Astrocyte (in vitro differentiated cells and primary cell): Measurements from ENCODE around the gene SIAH3. TPM values are rescaled to one million over a fixed set of nuclear protein-coding genes. Genes with fewer than 3 reads are reported as not detected.

Source experiments
- DNase-seq: peaks from one replicate; pipeline ENCODE4 v3.0.0-alpha.2; 2010; ENCODE audit warnings: low read depth
- FAIRE-seq: peaks from 2 replicates; lab custom pipeline; 2011; peaks lifted over from hg19 to GRCh38; lab: Jason Lieb, UNC
- H2AFZ ChIP-seq: 2 replicates; pipeline ENCODE4 v1.6.0; 2012; ENCODE audit warnings: low read depth, low read length, inconsistent platforms
- H3K27ac ChIP-seq: 2 replicates; pipeline ENCODE4 v1.5.1; 2011; ENCODE audit warnings: low read depth, low read length, inconsistent platforms
- H3K27me3 ChIP-seq: 2 replicates; pipeline ENCODE4 v1.6.0; 2011; ENCODE audit warnings: low read length, inconsistent platforms; ENCODE audit not compliant: insufficient read depth
- H3K36me3 ChIP-seq: 2 replicates; pipeline ENCODE4 v1.5.1; 2011; ENCODE audit warnings: low read length, inconsistent platforms; ENCODE audit not compliant: insufficient read depth
- H3K4me1 ChIP-seq: 2 replicates; pipeline ENCODE4 v1.5.1; 2011; ENCODE audit warnings: low read length, inconsistent platforms; ENCODE audit not compliant: insufficient read depth
- H3K4me2 ChIP-seq: 2 replicates; pipeline ENCODE4 v1.6.0; 2012; ENCODE audit warnings: low read length, inconsistent platforms
- H3K4me3 ChIP-seq: 2 replicates; pipeline ENCODE4 v1.5.1; 2011; ENCODE audit warnings: low read depth, mild to moderate bottlenecking, low read length, inconsistent platforms; ENCODE audit not compliant: insufficient read depth
- H3K79me2 ChIP-seq: 2 replicates; pipeline ENCODE4 v1.6.0; 2012; ENCODE audit warnings: mild to moderate bottlenecking, low read length, inconsistent platforms; ENCODE audit not compliant: insufficient read depth
- H3K9ac ChIP-seq: 2 replicates; pipeline ENCODE4 v1.6.0; 2012; ENCODE audit warnings: mild to moderate bottlenecking, low read length, inconsistent platforms
- H3K9me3 ChIP-seq: 2 replicates; pipeline ENCODE4 v1.5.1; 2012; ENCODE audit warnings: low read depth, mild to moderate bottlenecking, low read length, inconsistent platforms; ENCODE audit not compliant: insufficient read depth
- H4K20me1 ChIP-seq: 2 replicates; pipeline ENCODE4 v1.6.0; 2012; ENCODE audit warnings: low read length, inconsistent platforms; ENCODE audit not compliant: insufficient read depth
- H3K27ac Mint-ChIP-seq: one replicate; pipeline ENCODE4 v1.8.0; 2021; ENCODE audit warnings: mild to moderate bottlenecking, mixed read lengths; ENCODE audit not compliant: unreplicated experiment
- H3K27me3 Mint-ChIP-seq: one replicate; pipeline ENCODE4 v1.8.0; 2021; ENCODE audit warnings: low read depth, mixed read lengths; ENCODE audit not compliant: unreplicated experiment
- H3K36me3 Mint-ChIP-seq: one replicate; pipeline ENCODE4 v1.8.0; 2021; ENCODE audit warnings: low read depth, mixed read lengths; ENCODE audit not compliant: unreplicated experiment
- H3K4me1 Mint-ChIP-seq: one replicate; pipeline ENCODE4 v1.8.0; 2021; ENCODE audit warnings: low read depth, mixed read lengths; ENCODE audit not compliant: unreplicated experiment
- H3K4me3 Mint-ChIP-seq: one replicate; pipeline ENCODE4 v1.8.0; 2021; ENCODE audit warnings: mild to moderate bottlenecking, moderate library complexity, mixed read lengths; ENCODE audit not compliant: unreplicated experiment
- H3K9me3 Mint-ChIP-seq: one replicate; pipeline ENCODE4 v1.8.0; 2021; ENCODE audit warnings: mild to moderate bottlenecking, mixed read lengths; ENCODE audit not compliant: unreplicated experiment
- CTCF ChIP-seq: IDR thresholded peaks from 2 replicates; pipeline ENCODE4 v1.5.1; 2011; ENCODE audit warnings: low read depth, mild to moderate bottlenecking, inconsistent platforms, low read length, moderate library complexity; ENCODE audit not compliant: insufficient read depth
- EZH2 ChIP-seq: IDR thresholded peaks from 2 replicates; pipeline ENCODE4 v1.6.1; 2012; ENCODE audit warnings: mild to moderate bottlenecking, low read length, inconsistent platforms; ENCODE audit not compliant: insufficient read depth
- total RNA-seq: library from RNA; stranded (reverse); gene quantifications from 2 replicates; pipeline ENCODE4 v1.2.1, GENCODE V29; 2021

Gene SIAH3
- total RNA-seq, 1 donor from 2014 or later = 0.07 TPM

GRCh38 chr13:45833663-45834375 lies 17.7 kb downstream of the SIAH3 start:
- Mint-ChIP-seq H3K27ac (no peak overlapping the region), H3K4me1 (peaks cover 11% of the 10 kb centered on the region), H3K9me3 (no peaks in the 10 kb centered on the region), H3K36me3 (no peaks in the 10 kb centered on the region), H3K4me3 (no peak overlapping the region), H3K27me3 (peaks cover 14% of the 10 kb centered on the region)
- FAIRE-seq (no peak), DNase-seq (peak; percentile 66)
- H3K9me3 ChIP-seq = no peaks in the 10 kb centered on the region
- H3K9ac ChIP-seq = no peak overlapping the region
- H3K27me3 ChIP-seq = peaks cover 3% of the 10 kb centered on the region
- TF ChIP-seq CTCF (no peak), EZH2 (no peak)
- no peak overlapping the region for H3K4me3 ChIP-seq
- no peak overlapping the region for H3K27ac ChIP-seq
- peaks cover 7% of the 10 kb centered on the region for H3K4me1 ChIP-seq
- H3K4me2 ChIP-seq = no peak overlapping the region
- H2AFZ ChIP-seq = no peak overlapping the region
- no peaks in the 10 kb centered on the region for H3K79me2 ChIP-seq
- H4K20me1 ChIP-seq = no peaks in the 10 kb centered on the region
- H3K36me3 ChIP-seq = no peaks in the 10 kb centered on the region

GRCh38 chr13:45833242-45833641 lies 18.3 kb downstream of the SIAH3 start:
- H2AFZ ChIP-seq = no peak overlapping the region
- Mint-ChIP-seq H3K27me3 (peaks cover 13% of the 10 kb centered on the region), H3K27ac (no peak overlapping the region), H3K4me1 (peaks cover 9% of the 10 kb centered on the region), H3K4me3 (no peak overlapping the region), H3K9me3 (no peaks in the 10 kb centered on the region), H3K36me3 (no peaks in the 10 kb centered on the region)
- H3K36me3 ChIP-seq = no peaks in the 10 kb centered on the region
- H3K4me3 ChIP-seq = no peak overlapping the region
- no peaks in the 10 kb centered on the region for H3K79me2 ChIP-seq
- no peaks in the 10 kb centered on the region for H4K20me1 ChIP-seq
- H3K4me2 ChIP-seq = no peak overlapping the region
- TF ChIP-seq CTCF (no peak), EZH2 (no peak)
- FAIRE-seq = no peak
- H3K9ac ChIP-seq = no peak overlapping the region
- peaks cover 3% of the 10 kb centered on the region for H3K27me3 ChIP-seq
- no peaks in the 10 kb centered on the region for H3K9me3 ChIP-seq
- H3K4me1 ChIP-seq = peaks cover 7% of the 10 kb centered on the region
- H3K27ac ChIP-seq = no peak overlapping the region
- DNase-seq = peak; percentile 22

GRCh38 chr13:45831851-45832250 lies 19.7 kb downstream of the SIAH3 start:
- no peaks in the 10 kb centered on the region for H3K9me3 Mint-ChIP-seq
- H3K27me3 Mint-ChIP-seq = peaks cover 5% of the 10 kb centered on the region
- H3K4me1 ChIP-seq = peaks cover 7% of the 10 kb centered on the region
- H3K4me3 Mint-ChIP-seq = no peak overlapping the region
- no peaks in the 10 kb centered on the region for H3K36me3 Mint-ChIP-seq
- H3K36me3 ChIP-seq = no peaks in the 10 kb centered on the region
- H4K20me1 ChIP-seq = no peaks in the 10 kb centered on the region
- no peak overlapping the region for H2AFZ ChIP-seq
- H3K79me2 ChIP-seq = no peaks in the 10 kb centered on the region
- no peak overlapping the region for H3K27ac ChIP-seq
- no peak for FAIRE-seq
- TF ChIP-seq CTCF = no peak
- H3K9me3 ChIP-seq = no peaks in the 10 kb centered on the region
- H3K4me3 ChIP-seq = no peak overlapping the region
- peaks cover 9% of the 10 kb centered on the region for H3K4me1 Mint-ChIP-seq
- DNase-seq = no peak
- H3K27ac Mint-ChIP-seq = no peak overlapping the region
- no peak overlapping the region for H3K4me2 ChIP-seq
- no peak overlapping the region for H3K9ac ChIP-seq
- H3K27me3 ChIP-seq = no peaks in the 10 kb centered on the region
